ENCODE data around the gene TSPAN17.

Gene TSPAN17

DNA sequence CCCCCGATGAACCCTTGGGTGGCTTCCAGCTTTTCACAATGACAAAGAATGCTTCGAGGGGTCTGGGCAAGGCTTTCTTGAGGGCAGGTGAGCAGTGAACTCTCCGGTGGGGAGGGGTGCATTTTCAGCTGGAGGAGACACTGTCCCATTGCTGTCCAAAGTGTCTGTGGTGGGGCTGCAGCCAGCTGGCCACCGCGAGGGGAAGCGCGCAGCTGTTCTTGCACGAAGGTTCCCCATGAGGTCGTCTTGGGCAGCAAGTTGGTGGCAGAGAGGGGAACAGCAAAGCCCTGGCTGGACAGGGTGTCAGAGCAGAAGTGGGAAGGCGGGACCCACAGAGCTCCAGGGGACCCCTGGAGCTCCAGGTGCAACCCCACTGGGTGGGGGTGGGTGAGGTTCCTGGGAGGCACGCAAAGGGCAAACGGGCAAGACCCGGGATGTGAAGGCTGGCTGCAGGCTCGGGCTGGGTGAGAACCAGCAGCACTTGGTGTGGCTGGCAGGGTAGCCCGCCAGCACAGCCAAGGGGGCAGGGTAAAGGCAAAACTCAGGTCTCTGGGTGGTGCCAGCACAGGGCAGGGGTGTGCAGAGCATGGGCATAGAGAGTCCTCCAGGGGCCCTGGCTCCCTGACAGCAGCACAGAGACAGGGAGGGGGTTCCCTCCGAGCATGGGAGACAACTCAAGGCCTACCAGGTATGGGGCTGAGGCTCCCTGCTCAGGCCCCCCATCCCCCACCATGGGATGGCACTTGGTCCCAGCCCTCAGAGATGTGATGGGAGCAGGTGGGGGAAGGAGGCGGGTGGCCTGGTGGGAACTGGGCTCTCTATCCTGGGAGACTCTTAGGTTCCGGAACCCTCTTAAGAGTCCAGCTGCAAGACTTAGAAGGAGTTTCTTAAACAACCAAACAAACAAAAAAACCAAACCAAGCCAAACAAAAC lies 26.6 kb downstream of the TSPAN17 start:
- Histone ChIP-seq H4K20me1 (peaks cover 20% of the 10 kb centered on the region; the same call in 1 of the 2 replicates), H3K4me2 (peak overlapping the region; percentile 78), H3K9ac (no peak overlapping the region), H3K4me3 (no peak overlapping the region), H3K9me3 (no peaks in the 10 kb centered on the region), H3K27me3 (peaks cover 4% of the 10 kb centered on the region; the same call in 1 of the 2 replicates), H3K27ac (no peak overlapping the region), H3K4me1 (peaks cover 50% of the 10 kb centered on the region), H3K36me3 (no peaks in the 10 kb centered on the region)
- no peak for TF ChIP-seq Cebpa-rat (IDR thresholded peaks at IDR 0.05)

- Histone ChIP-seq H3K9ac (no peak overlapping the region), H4K20me1 (peaks cover 20% of the 10 kb centered on the region; the same call in 1 of the 2 replicates), H3K4me2 (peak overlapping the region; percentile 78), H3K4me1 (peaks cover 50% of the 10 kb centered on the region), H3K4me3 (no peak overlapping the region), H3K36me3 (no peaks in the 10 kb centered on the region), H3K27me3 (peaks cover 8% of the 10 kb centered on the region), H3K27ac (no peak overlapping the region), H3K9me3 (no peaks in the 10 kb centered on the region)
- no peak for TF ChIP-seq Cebpa-rat (IDR thresholded peaks at IDR 0.05)
These were observed 27.5 kb downstream of the TSPAN17 start for GRCh38 chr5:176674799-176675198.

GRCh38 chr5:176675676-176676360 lies 28.5 kb downstream of the TSPAN17 start:
- Histone ChIP-seq H3K36me3 (no peaks in the 10 kb centered on the region), H3K4me1 (peaks cover 50% of the 10 kb centered on the region), H3K9ac (no peak overlapping the region), H3K4me2 (peak overlapping the region; percentile 78), H3K9me3 (no peaks in the 10 kb centered on the region), H3K4me3 (no peak overlapping the region), H3K27me3 (peaks cover 18% of the 10 kb centered on the region), H4K20me1 (peaks cover 20% of the 10 kb centered on the region; the same call in 1 of the 2 replicates), H3K27ac (no peak overlapping the region)
- TF ChIP-seq Cebpa-rat (IDR thresholded peaks at IDR 0.05) = no peak

- H3K4me1 ChIP-seq = peaks cover 50% of the 10 kb centered on the region
- TF ChIP-seq Cebpa-rat (IDR thresholded peaks at IDR 0.05) = no peak
- peaks cover 20% of the 10 kb centered on the region for H3K27me3 ChIP-seq
- H3K4me2 ChIP-seq = peak overlapping the region; percentile 78
- no peaks in the 10 kb centered on the region for H3K36me3 ChIP-seq
- no peaks in the 10 kb centered on the region for H3K9me3 ChIP-seq
- no peak overlapping the region for H3K9ac ChIP-seq
- no peak overlapping the region for H3K4me3 ChIP-seq
- peaks cover 20% of the 10 kb centered on the region; the same call in 1 of the 2 replicates for H4K20me1 ChIP-seq
- no peak overlapping the region for H3K27ac ChIP-seq
These were observed 29.1 kb downstream of the TSPAN17 start for GRCh38 chr5:176676361-176676824.

DNA sequence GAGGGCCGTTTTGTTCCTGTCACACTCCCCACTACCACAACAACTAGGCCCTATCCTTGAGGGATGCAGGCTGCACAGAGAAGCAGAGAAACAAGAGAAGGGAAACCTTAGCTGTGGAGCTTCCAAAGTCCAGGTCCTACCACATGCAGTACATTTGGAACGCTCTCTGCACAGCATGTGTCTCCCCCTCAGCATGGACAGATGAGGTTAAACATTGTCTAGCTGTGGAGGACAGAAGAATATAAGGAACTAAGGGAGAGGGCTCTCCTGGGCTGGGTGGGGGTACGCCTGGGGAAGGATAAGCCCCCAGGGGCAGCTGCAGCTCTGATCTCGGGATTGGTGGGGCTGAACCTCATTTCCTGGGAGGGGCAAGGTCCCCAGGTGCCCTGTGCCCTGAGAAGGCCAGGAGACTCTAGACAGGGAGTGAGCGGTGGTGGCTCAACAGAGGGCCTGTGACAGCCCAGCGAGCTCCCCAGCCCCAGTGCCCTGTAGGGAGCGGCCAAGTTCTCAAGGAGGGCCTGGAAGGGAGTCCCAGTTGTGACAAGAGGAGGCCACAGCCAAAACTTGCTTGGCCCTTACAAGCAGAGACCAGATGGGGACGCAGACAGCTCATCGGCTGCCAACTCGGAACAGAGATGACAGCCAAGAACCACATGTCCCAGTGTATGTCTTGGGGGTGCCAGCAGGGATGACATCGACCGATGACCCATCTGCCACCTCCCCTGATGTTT lies 30.1 kb downstream of the TSPAN17 start:
- H3K4me1 ChIP-seq = peaks cover 50% of the 10 kb centered on the region
- peaks cover 17% of the 10 kb centered on the region for H3K27me3 ChIP-seq
- no peak overlapping the region for H3K27ac ChIP-seq
- H3K36me3 ChIP-seq = no peaks in the 10 kb centered on the region
- no peak overlapping the region for H3K9ac ChIP-seq
- H3K9me3 ChIP-seq = no peaks in the 10 kb centered on the region
- peaks cover 20% of the 10 kb centered on the region; the same call in 1 of the 2 replicates for H4K20me1 ChIP-seq
- H3K4me3 ChIP-seq = no peak overlapping the region
- H3K4me2 ChIP-seq = peak overlapping the region; percentile 78
- TF ChIP-seq Cebpa-rat (IDR thresholded peaks at IDR 0.05) = no peak

- TF ChIP-seq Cebpa-rat (IDR thresholded peaks at IDR 0.05) = no peak
- no peak overlapping the region for H3K9ac ChIP-seq
These were observed 31.3 kb downstream of the TSPAN17 start for GRCh38 chr5:176678584-176678983.

DNA sequence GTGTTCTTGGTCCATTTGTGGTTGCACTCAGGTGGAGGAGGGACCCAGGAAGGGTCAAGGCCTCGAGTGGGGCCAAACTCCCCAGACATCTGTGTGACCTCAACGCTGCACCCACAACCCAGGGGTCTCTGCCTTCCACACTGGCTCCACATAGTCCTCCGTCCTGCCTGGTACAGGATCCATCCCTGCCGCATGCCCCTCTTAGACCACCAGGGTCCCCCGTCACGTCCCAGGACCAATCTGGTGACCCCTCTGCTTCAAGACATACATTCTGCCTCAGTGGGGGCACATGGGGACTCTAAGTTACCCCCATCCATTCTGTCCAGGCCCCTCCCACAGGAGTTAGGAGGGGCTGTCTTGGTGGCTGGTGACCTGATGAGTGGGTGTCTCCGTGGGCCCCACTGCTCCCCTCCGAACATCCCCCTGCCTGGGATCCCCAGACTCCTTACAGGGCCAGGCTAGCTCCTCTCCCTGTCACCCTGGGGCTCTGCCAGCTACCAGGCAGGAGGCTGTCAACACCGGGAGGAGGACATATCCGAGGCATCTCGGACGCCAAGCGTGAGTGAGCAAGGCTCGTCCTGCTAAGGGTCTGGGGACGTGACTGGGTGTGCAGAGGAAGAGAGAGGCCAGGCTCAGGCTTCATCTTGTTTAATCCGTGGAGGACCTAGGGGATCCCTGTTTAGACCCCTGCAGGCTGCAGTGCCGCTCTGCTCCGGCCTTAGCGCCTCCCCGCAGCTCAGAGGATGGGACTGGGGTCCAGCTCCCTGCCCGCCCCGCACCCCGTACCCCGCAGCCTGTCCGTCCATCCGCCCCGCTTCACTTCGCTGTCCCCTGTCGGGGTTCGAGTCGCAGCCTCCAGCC lies 32.3 kb downstream of the TSPAN17 start:
- TF ChIP-seq Cebpa-rat (IDR thresholded peaks at IDR 0.05) = no peak
- H3K36me3 ChIP-seq = no peaks in the 10 kb centered on the region
- H3K9ac ChIP-seq = no peak overlapping the region
- peaks cover 38% of the 10 kb centered on the region for H3K4me1 ChIP-seq
- no peak overlapping the region for H3K27ac ChIP-seq
- peaks cover 17% of the 10 kb centered on the region for H3K27me3 ChIP-seq
- H4K20me1 ChIP-seq = peaks cover 14% of the 10 kb centered on the region; the same call in 1 of the 2 replicates
- peaks cover 3% of the 10 kb centered on the region for H3K9me3 ChIP-seq
- H3K4me2 ChIP-seq = no peak overlapping the region
- H3K4me3 ChIP-seq = no peak overlapping the region

More at GRCh38 chr5:176678584-176678983, 31.3 kb downstream of the TSPAN17 start:
- H3K36me3 ChIP-seq = no peaks in the 10 kb centered on the region
- H3K4me3 ChIP-seq = no peak overlapping the region
- peaks cover 17% of the 10 kb centered on the region for H3K27me3 ChIP-seq
- no peak overlapping the region for H3K27ac ChIP-seq
- no peak overlapping the region for H3K4me2 ChIP-seq
- H4K20me1 ChIP-seq = peaks cover 20% of the 10 kb centered on the region; the same call in 1 of the 2 replicates
- H3K9me3 ChIP-seq = no peaks in the 10 kb centered on the region
- H3K4me1 ChIP-seq = peaks cover 48% of the 10 kb centered on the region

DNA sequence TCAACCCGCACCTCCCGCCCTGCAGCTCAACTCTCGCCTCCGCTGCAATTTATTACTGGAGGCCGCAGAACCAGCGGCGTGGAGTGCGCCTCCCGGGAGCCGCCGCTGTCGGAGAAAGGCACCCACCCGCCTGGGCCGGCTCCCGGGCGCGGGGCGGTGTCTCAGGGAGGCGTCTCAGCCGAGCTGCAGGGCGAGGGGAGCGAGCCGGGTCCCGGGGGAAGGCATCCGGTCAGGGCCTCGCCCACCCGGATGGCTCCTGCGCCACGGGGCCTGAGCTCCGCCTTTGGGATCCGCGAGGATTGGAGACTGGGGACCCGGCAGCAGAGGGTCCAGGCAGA lies 32.9 kb downstream of the TSPAN17 start:
- H3K4me2 ChIP-seq = no peak overlapping the region
- H3K4me1 ChIP-seq = peaks cover 32% of the 10 kb centered on the region
- no peak overlapping the region for H3K4me3 ChIP-seq
- no peaks in the 10 kb centered on the region for H3K36me3 ChIP-seq
- H3K9ac ChIP-seq = no peak overlapping the region
- peaks cover 17% of the 10 kb centered on the region for H3K27me3 ChIP-seq
- H3K9me3 ChIP-seq = peaks cover 9% of the 10 kb centered on the region
- H4K20me1 ChIP-seq = peaks cover 14% of the 10 kb centered on the region; the same call in 1 of the 2 replicates
- no peak overlapping the region for H3K27ac ChIP-seq
- no peak for TF ChIP-seq Cebpa-rat (IDR thresholded peaks at IDR 0.05)

Measured in BLaER1 (cell line).